SK-N-SH (cell line): ENCODE data around the gene RBM20. TPM values are rescaled to one million over a fixed set of nuclear protein-coding genes. Genes with fewer than 3 reads are reported as not detected.

Source experiments
- CTCF ChIA-PET: fragments of 300-600, 350-600 bp; formaldehyde crosslinking; extraction: SDS; loops from one replicate; lab custom pipeline; 2021; lab: Yijun Ruan, JAX
- POLR2A ChIA-PET: fragments of 350-600 bp; sonication (Branson Sonifier 250); formaldehyde crosslinking; extraction: SDS; loops from one replicate; lab custom pipeline; 2020; ENCODE audit warnings: antibody characterized with exemption, inconsistent platforms; lab: Yijun Ruan, JAX
- DNase-seq: peaks from one replicate; pipeline ENCODE4 v3.0.0; 2012
- H2AFZ ChIP-seq: fragments of 200-600 bp; sonication (generic); 2 replicates; pipeline ENCODE4 v1.8.1; 2016; ENCODE audit warnings: antibody characterized with exemption, mild to moderate bottlenecking, low read depth
- H3F3A ChIP-seq: fragments of 200-600 bp; sonication (generic); replicated peaks from 2 replicates; pipeline ENCODE3; 2016; ENCODE audit warnings: antibody characterized with exemption, mild to moderate bottlenecking; ENCODE audit not compliant: insufficient read depth
- H3K27ac ChIP-seq, 2 experiments: fragments of 200-500 bp in 1 of 2; fragments of 200-600 bp in 1 of 2; sonication (Bioruptor generic) in 1 of 2; sonication (generic), shearing (Covaris generic) in 1 of 2; 2 replicates each; pipeline versions ENCODE4 v1.5.1 to v1.6.1; 2014 to 2016; ENCODE audit warnings: low read depth in 2 of 2, inconsistent platforms in 1 of 2, low read length in 1 of 2, mild to moderate bottlenecking in 1 of 2, mixed read lengths in 1 of 2
- H3K27me3 ChIP-seq: fragments of 200-600 bp; sonication (generic), shearing (Covaris generic); 2 replicates; pipeline ENCODE4 v1.6.1; 2016; ENCODE audit warnings: mixed run types; ENCODE audit not compliant: insufficient read depth
- H3K36me3 ChIP-seq, 2 experiments: fragments of 200-500 bp in 1 of 2; fragments of 200-600 bp in 1 of 2; sonication (Bioruptor generic) in 1 of 2; sonication (generic) in 1 of 2; replicated peaks in 1 of 2; 2 replicates each; pipeline versions ENCODE3 to v1.5.1; 2014 to 2016; ENCODE audit warnings: low read length in 1 of 2, mild to moderate bottlenecking in 1 of 2; ENCODE audit not compliant: insufficient read depth in 2 of 2, control insufficient read depth in 1 of 2
- H3K4me1 ChIP-seq, 2 experiments: fragments of 200-500 bp in 1 of 2; fragments of 200-600 bp in 1 of 2; sonication (Bioruptor generic) in 1 of 2; sonication (generic), shearing (Covaris generic) in 1 of 2; 2 replicates each; pipeline versions ENCODE4 v1.5.1 to v1.6.1; 2014 to 2016; ENCODE audit warnings: low read depth in 1 of 2, low read length in 1 of 2, mixed run types in 1 of 2; ENCODE audit not compliant: insufficient read depth in 2 of 2, control insufficient read depth in 1 of 2
- H3K4me2 ChIP-seq: fragments of 200-600 bp; sonication (generic), shearing (Covaris generic); 2 replicates; pipeline ENCODE4 v1.6.1; 2017; ENCODE audit warnings: mixed run types
- H3K4me3 ChIP-seq, 2 experiments: fragments of 200-500 bp in 1 of 2; fragments of 200-600 bp in 1 of 2; sonication (Bioruptor generic) in 1 of 2; sonication (generic), shearing (Covaris generic) in 1 of 2; 2 replicates each; pipeline versions ENCODE4 v1.5.1 to v1.8.1; 2014 to 2016; ENCODE audit warnings: low read depth in 2 of 2, inconsistent platforms in 1 of 2, low read length in 1 of 2, mild to moderate bottlenecking in 1 of 2, mixed read lengths in 1 of 2, moderate library complexity in 1 of 2
- H3K79me2 ChIP-seq: fragments of 200-600 bp; sonication (generic); 2 replicates; pipeline ENCODE4 v1.8.1; 2017; ENCODE audit warnings: mild to moderate bottlenecking; ENCODE audit not compliant: insufficient read depth
- H3K9ac ChIP-seq: fragments of 200-600 bp; sonication (generic); 2 replicates; pipeline ENCODE4 v1.6.1; 2017; ENCODE audit warnings: mixed run types
- H3K9me2 ChIP-seq: fragments of 200-600 bp; sonication (generic); 2 replicates; pipeline ENCODE4 v1.6.1; 2017; ENCODE audit warnings: mixed run types
- H3K9me3 ChIP-seq: fragments of 200-600 bp; sonication (generic); 2 replicates; pipeline ENCODE4 v1.6.1; 2017; ENCODE audit warnings: mixed run types, mild to moderate bottlenecking, moderate library complexity
- H4K20me1 ChIP-seq: fragments of 200-600 bp; sonication (generic); 2 replicates; pipeline ENCODE4 v1.6.1; 2017; ENCODE audit warnings: mild to moderate bottlenecking, mixed run types; ENCODE audit not compliant: insufficient read depth
- FOXJ3 ChIP-seq: sonication (generic); formaldehyde crosslinking; IDR thresholded peaks from 2 replicates; pipeline ENCODE4 v1.5.1; 2020; ENCODE audit warnings: mild to moderate bottlenecking, missing genetic modification reagents
- NFIC ChIP-seq: IDR thresholded peaks from 2 replicates; pipeline ENCODE4 v1.4.0; 2012; ENCODE audit warnings: borderline replicate concordance
- SIN3A ChIP-seq: IDR thresholded peaks from 2 replicates; pipeline ENCODE4 v1.6.1; 2012; ENCODE audit warnings: low read depth, mild to moderate bottlenecking, low read length, moderate library complexity, borderline replicate concordance
- SMC3 ChIP-seq: IDR thresholded peaks from 2 replicates; pipeline ENCODE4 v1.6.1; 2012; ENCODE audit warnings: low read depth, low read length, improper control_type of control experiment
- TAF1 ChIP-seq: IDR thresholded peaks from 2 replicates; pipeline ENCODE4 v1.6.1; 2012; ENCODE audit warnings: low read depth, mild to moderate bottlenecking, low read length, moderate library complexity, borderline replicate concordance
- TCF12 ChIP-seq: IDR thresholded peaks from 2 replicates; pipeline ENCODE4 v1.4.0; 2012
- WGBS: methylation state at CpG from one replicate; pipeline ENCODE4 v1.1.6; 2017; ENCODE audit warnings: low lambda C conversion rate; 5-methylcytosine and 5-hydroxymethylcytosine counted together
- polyA plus RNA-seq, 3 experiments: library from polyadenylated mRNA; depleted of rRNA; stranded (reverse); fragments of >200 nt; gene quantifications; 2 replicates each; pipeline ENCODE4 v1.2.3, GENCODE V29; 2012
- TF ChIP-seq, protein P1 (sequence below): IDR thresholded peaks from 2 replicates; pipeline ENCODE4 v1.6.1; 2012; ENCODE audit warnings: mild to moderate bottlenecking, low read depth, low read length, moderate library complexity
- TF ChIP-seq, protein P2 (sequence below): IDR thresholded peaks from 2 replicates; pipeline ENCODE4 v1.4.0; 2012; ENCODE audit warnings: low read depth
- TF ChIP-seq, protein P3 (sequence below): IDR thresholded peaks from 2 replicates; pipeline ENCODE4 v1.4.0; 2012; ENCODE audit warnings: low read depth, borderline replicate concordance

The RBM20 gene
- polyA plus RNA-seq, 1 of the 3 experiments (the other 2 are of a cell fraction): 0.64 TPM

DNA sequence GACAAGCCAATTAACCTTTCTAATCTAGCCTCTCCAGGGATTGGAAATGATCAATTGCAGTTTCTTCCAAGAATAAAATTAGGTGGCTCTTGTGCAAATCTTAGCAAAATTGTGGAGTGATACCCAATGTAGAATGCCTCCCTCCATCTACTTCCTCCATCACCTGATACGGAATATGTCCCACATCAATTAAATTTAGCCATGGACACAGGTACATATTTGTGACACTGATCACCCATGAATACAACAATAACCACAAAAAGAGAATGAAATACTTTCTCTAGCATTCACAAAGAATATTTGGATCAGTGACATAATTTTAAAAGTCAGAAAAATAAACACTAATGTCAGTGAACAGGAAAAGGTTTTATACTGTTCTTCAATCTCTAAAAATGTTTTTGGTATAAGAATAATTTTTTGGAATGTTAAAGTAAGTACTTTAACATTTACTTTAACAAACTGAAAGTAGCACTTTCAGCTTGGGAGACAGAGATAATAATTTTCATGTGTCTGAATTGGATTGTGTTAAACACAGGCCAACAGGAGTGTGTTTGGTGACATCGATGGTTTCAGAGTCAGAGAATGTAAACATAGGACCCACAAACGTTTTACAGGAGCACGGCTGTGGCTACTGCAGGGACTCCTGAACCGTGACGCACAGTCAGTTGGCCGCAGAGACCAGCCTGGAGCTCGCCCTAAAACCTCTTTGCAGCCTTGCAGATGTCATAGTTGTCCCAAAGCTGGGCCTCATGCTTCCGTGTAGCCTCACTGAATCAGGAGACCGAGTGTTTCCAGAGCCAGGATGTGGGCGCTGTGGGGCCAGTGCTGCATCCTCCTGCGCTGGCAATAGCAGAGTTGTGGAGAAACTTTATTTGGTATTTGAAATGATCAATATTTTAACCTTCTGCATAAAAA lies 7.2 kb downstream of the RBM20 start:
- peak; percentile 45 for DNase-seq
- H3K4me1 ChIP-seq: peaks cover 10 to 26% of the 10 kb centered on the region in 2 experiments; a peak in 3 of 4 replicates
- H2AFZ ChIP-seq: peak overlapping the region; percentile 80
- H4K20me1 ChIP-seq: no peaks in the 10 kb centered on the region
- H3K27me3 ChIP-seq: no peaks in the 10 kb centered on the region
- TF ChIP-seq, protein P1, sequence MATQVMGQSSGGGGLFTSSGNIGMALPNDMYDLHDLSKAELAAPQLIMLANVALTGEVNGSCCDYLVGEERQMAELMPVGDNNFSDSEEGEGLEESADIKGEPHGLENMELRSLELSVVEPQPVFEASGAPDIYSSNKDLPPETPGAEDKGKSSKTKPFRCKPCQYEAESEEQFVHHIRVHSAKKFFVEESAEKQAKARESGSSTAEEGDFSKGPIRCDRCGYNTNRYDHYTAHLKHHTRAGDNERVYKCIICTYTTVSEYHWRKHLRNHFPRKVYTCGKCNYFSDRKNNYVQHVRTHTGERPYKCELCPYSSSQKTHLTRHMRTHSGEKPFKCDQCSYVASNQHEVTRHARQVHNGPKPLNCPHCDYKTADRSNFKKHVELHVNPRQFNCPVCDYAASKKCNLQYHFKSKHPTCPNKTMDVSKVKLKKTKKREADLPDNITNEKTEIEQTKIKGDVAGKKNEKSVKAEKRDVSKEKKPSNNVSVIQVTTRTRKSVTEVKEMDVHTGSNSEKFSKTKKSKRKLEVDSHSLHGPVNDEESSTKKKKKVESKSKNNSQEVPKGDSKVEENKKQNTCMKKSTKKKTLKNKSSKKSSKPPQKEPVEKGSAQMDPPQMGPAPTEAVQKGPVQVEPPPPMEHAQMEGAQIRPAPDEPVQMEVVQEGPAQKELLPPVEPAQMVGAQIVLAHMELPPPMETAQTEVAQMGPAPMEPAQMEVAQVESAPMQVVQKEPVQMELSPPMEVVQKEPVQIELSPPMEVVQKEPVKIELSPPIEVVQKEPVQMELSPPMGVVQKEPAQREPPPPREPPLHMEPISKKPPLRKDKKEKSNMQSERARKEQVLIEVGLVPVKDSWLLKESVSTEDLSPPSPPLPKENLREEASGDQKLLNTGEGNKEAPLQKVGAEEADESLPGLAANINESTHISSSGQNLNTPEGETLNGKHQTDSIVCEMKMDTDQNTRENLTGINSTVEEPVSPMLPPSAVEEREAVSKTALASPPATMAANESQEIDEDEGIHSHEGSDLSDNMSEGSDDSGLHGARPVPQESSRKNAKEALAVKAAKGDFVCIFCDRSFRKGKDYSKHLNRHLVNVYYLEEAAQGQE: no peak
- TF ChIP-seq, protein P2, sequence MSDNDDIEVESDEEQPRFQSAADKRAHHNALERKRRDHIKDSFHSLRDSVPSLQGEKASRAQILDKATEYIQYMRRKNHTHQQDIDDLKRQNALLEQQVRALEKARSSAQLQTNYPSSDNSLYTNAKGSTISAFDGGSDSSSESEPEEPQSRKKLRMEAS: 0 out of 2 replicates have a peak, but pooled peaks have one; percentile 19
- peak; percentile 14; the same call in 1 of the 2 replicates for TF ChIP-seq TCF12
- H3K4me2 ChIP-seq: peak overlapping the region; percentile 68
- H3K9me3 ChIP-seq: no peaks in the 10 kb centered on the region
- H3F3A ChIP-seq: peaks cover 10% of the 10 kb centered on the region
- no peaks in the 10 kb centered on the region for H3K9me2 ChIP-seq
- H3K4me3 ChIP-seq: peak overlapping the region; percentile 6 to 55
- H3K79me2 ChIP-seq: no peaks in the 10 kb centered on the region
- H3K36me3 ChIP-seq: no peaks in the 10 kb centered on the region
- peak overlapping the region; percentile 29; the same call in 1 of the 2 replicates for H3K9ac ChIP-seq
- 29% methylated on average over 12 of the region's 12 CpGs for WGBS
- ChIA-PET CTCF (no interaction called here), POLR2A (no interaction called here)
- peak overlapping the region; percentile 24 to 72 for H3K27ac ChIP-seq

DNA sequence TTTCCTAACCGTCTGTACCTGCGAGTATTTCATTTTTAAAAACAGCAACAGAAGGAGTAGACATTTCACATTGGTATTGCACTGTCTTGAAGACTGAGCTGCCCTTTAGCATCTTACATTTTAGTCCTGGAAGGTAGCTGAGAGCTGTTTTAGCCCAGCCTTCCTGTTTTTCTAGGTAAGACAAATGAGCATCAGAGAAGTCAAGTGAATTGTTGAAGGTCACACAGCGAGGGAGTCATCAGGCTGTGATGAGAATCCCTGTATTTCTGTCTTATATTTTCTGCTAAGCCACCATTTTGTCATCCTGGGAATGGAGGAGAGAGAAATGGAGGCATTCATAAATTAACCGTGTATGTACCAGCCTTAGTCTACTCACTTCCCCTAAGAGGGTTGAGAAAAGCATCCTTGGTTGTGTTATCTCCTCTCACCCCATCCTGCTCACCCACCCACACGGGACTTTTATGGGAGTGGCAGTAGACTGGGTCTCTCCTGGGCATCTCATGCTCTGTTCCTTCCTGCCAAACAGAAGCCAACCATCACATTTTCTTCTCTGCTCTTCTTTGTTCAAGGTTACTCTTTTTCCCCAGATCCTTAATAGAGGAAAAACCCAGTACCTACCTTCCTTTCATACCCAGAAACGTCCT lies 8.5 kb downstream of the RBM20 start:
- Histone ChIP-seq H3K4me3 (no peak overlapping the region), H3K79me2 (no peaks in the 10 kb centered on the region), H3F3A (peaks cover 10% of the 10 kb centered on the region), H3K4me2 (no peak overlapping the region), H3K9me3 (no peaks in the 10 kb centered on the region), H3K4me1 (peaks cover 10 to 19% of the 10 kb centered on the region in 2 experiments; a peak in 3 of 4 replicates), H3K9ac (no peak overlapping the region), H3K27me3 (no peaks in the 10 kb centered on the region), H4K20me1 (no peaks in the 10 kb centered on the region), H3K9me2 (no peaks in the 10 kb centered on the region), H3K36me3 (no peaks in the 10 kb centered on the region), H3K27ac (no peak overlapping the region), H2AFZ (no peak overlapping the region)
- DNase-seq: no peak
- WGBS: 84% methylated on average over 6 of the region's 6 CpGs
- CTCF ChIA-PET: interaction anchor here (0.6 to 3.3 kb wide), 5 partner anchors 8 to 378 kb away, joined by 3 to 11 read pairs (median 4); partner anchors contain the start of gene RBM20
- POLR2A ChIA-PET: no interaction called here
- no peak for TF ChIP-seq TAF1
- TF ChIP-seq, protein P3, sequence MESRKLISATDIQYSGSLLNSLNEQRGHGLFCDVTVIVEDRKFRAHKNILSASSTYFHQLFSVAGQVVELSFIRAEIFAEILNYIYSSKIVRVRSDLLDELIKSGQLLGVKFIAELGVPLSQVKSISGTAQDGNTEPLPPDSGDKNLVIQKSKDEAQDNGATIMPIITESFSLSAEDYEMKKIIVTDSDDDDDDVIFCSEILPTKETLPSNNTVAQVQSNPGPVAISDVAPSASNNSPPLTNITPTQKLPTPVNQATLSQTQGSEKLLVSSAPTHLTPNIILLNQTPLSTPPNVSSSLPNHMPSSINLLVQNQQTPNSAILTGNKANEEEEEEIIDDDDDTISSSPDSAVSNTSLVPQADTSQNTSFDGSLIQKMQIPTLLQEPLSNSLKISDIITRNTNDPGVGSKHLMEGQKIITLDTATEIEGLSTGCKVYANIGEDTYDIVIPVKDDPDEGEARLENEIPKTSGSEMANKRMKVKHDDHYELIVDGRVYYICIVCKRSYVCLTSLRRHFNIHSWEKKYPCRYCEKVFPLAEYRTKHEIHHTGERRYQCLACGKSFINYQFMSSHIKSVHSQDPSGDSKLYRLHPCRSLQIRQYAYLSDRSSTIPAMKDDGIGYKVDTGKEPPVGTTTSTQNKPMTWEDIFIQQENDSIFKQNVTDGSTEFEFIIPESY: no peak
- TF ChIP-seq NFIC: no peak
- TF ChIP-seq FOXJ3: no peak
- TF ChIP-seq, protein P1: no peak
- no peak for TF ChIP-seq SIN3A
- no peak for TF ChIP-seq SMC3
- TF ChIP-seq, all 33 proteins: peak for 0
